ENCODE data around the gene CHST3.

Gene CHST3

GRCh38 chr10:71995887-71996575 lies 31.8 kb downstream of the CHST3 start:
- DNase-seq, result no peak

GRCh38 chr10:71996592-71997371 lies 32.6 kb downstream of the CHST3 start:
- no peak for DNase-seq

GRCh38 chr10:71998119-71998839 lies 34.1 kb downstream of the CHST3 start:
- no peak for DNase-seq

- DNase-seq, result no peak
Measured at GRCh38 chr10:71998840-71999194, 34.6 kb downstream of the CHST3 start.

- no peak for DNase-seq
Measured at GRCh38 chr10:71999360-72000072, 35.3 kb downstream of the CHST3 start.

GRCh38 chr10:72000073-72001032 lies 36.2 kb downstream of the CHST3 start:
- DNase-seq, result no peak

- DNase-seq, result no peak
Measured at GRCh38 chr10:72001033-72001395, 36.8 kb downstream of the CHST3 start.

- DNase-seq, result no peak
Measured at GRCh38 chr10:72002354-72003295, 38.4 kb downstream of the CHST3 start.

- no peak for DNase-seq
Measured at GRCh38 chr10:72006026-72006425, 41.8 kb downstream of the CHST3 start.

- DNase-seq, result no peak
Measured at GRCh38 chr10:72007246-72007892, 43.2 kb downstream of the CHST3 start.

- DNase-seq, result no peak
Measured at GRCh38 chr10:72008096-72008981, 44.1 kb downstream of the CHST3 start.

- no peak for DNase-seq
Measured at GRCh38 chr10:72009051-72009424, 44.8 kb downstream of the CHST3 start.

GRCh38 chr10:72009425-72010081 lies 45.4 kb downstream of the CHST3 start:
- no peak for DNase-seq

- DNase-seq, result no peak
Measured at GRCh38 chr10:72010234-72010973, 46.2 kb downstream of the CHST3 start.

- DNase-seq, result no peak
Measured at GRCh38 chr10:72011016-72011415, 46.8 kb downstream of the CHST3 start.

GRCh38 chr10:72011468-72011867 lies 47.3 kb downstream of the CHST3 start:
- DNase-seq, result no peak

- DNase-seq, result no peak
Measured at GRCh38 chr10:72011976-72012512, 47.8 kb downstream of the CHST3 start.

GRCh38 chr10:72012796-72013195 lies 48.6 kb downstream of the CHST3 start:
- no peak for DNase-seq

All from activated effector memory CD4-positive, alpha-beta T cell treated with Interleukin-2 at 50 U/mL for 16 hours (primary cell).